AG10803 (cell line): ENCODE measurements around the gene NTRK2.

Source experiments
- DNase-seq: peaks from one replicate; pipeline ENCODE4 v3.0.0; 2010; ENCODE audit warnings: low read depth
- H3K4me3 ChIP-seq: 2 replicates; pipeline ENCODE4 v1.5.1; 2011; ENCODE audit warnings: mild to moderate bottlenecking, low read length, control low read depth
- CTCF ChIP-seq: conservative IDR thresholded peaks from 2 replicates; pipeline ENCODE4 v1.5.1; 2011; ENCODE audit warnings: mild to moderate bottlenecking, low read length, control low read depth, inconsistent platforms

NTRK2 gene

GRCh38 chr9:84969736-84970135 is 300.2 kb downstream of the NTRK2 start:
- no peak for TF ChIP-seq CTCF
- H3K4me3 ChIP-seq, result no peak overlapping the region

DNA sequence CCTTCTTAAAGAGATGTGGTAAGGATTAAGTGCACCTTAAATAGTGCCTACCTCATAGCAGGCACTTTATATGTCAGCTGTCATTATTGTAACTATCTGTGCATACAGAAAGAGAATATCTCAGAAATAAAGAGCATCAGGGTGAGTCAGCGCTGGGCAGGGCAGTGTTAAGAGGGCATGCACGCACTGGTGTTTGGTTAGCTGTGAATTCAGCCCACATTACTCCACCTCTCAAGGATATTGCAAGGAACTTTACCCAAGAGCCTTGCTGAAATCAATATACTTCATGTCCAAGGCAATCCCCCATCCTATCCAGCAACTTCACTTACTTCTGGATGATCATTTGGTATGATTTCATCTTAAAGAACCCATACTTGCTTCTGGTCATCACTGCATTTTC is 300.9 kb downstream of the NTRK2 start:
- DNase-seq, result no peak
- no peak overlapping the region for H3K4me3 ChIP-seq
- TF ChIP-seq CTCF, result no peak

More at GRCh38 chr9:84969736-84970135, 300.2 kb downstream of the NTRK2 start:
- no peak for DNase-seq

DNA sequence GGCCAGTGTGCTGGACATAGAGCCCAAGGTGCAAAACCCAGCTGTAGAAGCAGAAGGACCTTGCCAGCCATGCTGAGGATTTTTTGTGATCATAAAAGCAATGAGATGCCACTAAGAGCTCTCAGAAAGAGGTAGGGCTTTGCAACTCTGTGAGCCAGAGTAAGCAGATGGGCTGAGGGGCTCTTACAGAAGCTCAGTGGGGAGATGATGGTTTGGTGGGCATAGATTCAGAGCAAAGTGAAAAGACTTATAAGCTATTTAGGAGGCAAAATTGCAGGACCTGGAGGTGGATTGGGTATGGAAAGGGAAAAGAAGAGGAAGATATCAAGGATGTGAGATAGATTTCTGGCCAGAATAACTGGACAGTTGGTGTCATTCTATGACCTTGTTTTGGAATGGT is 302.0 kb downstream of the NTRK2 start:
- no peak for TF ChIP-seq CTCF
- no peak for DNase-seq
- H3K4me3 ChIP-seq, result no peak overlapping the region

DNA sequence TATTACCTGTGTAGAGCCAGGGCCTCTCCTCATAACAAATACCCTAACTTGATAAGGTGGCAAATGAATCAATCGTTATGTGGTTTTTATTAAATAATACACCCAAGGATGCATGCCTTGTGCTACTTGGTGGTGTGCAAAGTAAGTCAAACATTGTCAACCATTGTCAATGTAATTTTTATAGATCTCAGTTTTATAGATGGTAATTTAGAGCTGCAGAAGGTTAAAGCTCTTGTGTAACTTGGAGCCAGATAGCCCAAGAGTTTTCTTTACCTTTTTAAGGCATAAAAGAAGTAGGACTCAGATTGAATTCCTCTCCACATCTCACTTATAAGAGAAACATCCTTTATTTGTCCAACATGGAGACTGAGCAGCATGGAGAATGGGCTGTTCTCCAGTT is 304.7 kb downstream of the NTRK2 start:
- H3K4me3 ChIP-seq, result no peak overlapping the region
- DNase-seq, result no peak
- TF ChIP-seq CTCF, result no peak

DNA sequence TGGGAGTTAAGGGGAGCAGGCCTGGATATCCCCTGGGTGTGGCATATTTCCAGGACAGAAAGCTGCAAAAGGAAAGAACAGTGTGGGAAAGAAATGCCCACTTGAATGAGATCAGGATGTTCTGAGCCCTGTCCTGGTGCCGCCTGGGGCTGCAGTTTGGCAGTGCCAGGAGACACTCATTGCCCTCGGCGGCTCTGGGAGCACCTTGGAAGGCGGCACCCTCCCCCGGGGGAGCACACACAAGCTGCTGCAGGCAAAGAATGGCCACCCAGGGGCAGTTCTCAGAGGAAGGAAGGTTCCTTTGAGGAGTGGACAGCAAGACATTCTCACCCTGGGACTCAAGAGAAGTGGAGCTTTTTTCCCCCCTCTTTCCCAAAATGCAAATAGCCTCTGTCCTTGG is 305.3 kb downstream of the NTRK2 start:
- no peak overlapping the region for H3K4me3 ChIP-seq
- DNase-seq, result no peak
- TF ChIP-seq CTCF, result no peak

GRCh38 chr9:84975926-84976325 is 306.4 kb downstream of the NTRK2 start:
- no peak for TF ChIP-seq CTCF
- no peak overlapping the region for H3K4me3 ChIP-seq
- no peak for DNase-seq

DNA sequence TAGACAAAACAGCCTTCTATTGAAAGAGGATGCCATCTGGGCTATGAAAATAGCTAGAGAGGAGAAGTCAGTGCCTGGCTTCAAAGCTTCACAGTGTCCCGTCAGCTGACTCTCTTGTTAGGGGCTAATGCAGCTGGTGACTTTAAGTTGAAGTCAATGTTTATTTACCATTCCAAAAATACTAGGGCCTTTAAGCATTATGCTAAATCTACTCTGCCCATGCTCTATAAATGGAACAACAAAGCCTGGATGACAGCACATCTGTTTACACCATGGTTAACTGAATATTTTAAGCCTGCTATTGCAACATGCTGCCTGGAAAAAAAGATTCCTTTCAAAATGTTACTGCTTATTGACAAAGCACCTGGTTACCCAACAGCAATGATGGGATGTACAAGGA is 309.1 kb downstream of the NTRK2 start:
- no peak for DNase-seq
- no peak overlapping the region for H3K4me3 ChIP-seq
- no peak for TF ChIP-seq CTCF
